Prostate gland (tissue), 2 donors: ENCODE results near the gene DHX32.

Experiments used
- CTCF ChIP-seq, 4 experiments: fragments of 200-600 bp in 2 of 4; fragments of 450-650 bp in 2 of 4; sonication (generic) in 2 of 4; IDR thresholded peaks; 1 replicate in 3 of 4; 2 replicates in 1 of 4; pipeline ENCODE4 v1.5.1; 2016 to 2019; ENCODE audit warnings: antibody characterized with exemption in 4 of 4, mild to moderate bottlenecking in 2 of 4, moderate library complexity in 2 of 4
- POLR2AphosphoS5 ChIP-seq: sonication (generic); formaldehyde crosslinking; IDR thresholded peaks from one replicate; pipeline ENCODE4 v1.6.1; 2017; ENCODE audit warnings: antibody characterized with exemption

GRCh38 chr10:125824736-125825135, 56.4 kb downstream of the DHX32 start:
- TF ChIP-seq CTCF (IDR thresholded peaks at IDR 0.05) (no peak), POLR2AphosphoS5 (no peak)
